HepG2 (cell line): ENCODE results near the gene LCE2D.

Experiments used
- CBX1 ChIP-seq: IDR thresholded peaks from one replicate; pipeline ENCODE4 v1.6.1; 2016; ENCODE audit warnings: antibody characterized with exemption, low read depth
- CBX2 ChIP-seq, 2 experiments: fragments of 200-600 bp in 1 of 2; sonication (generic); formaldehyde crosslinking in 1 of 2; IDR thresholded peaks; 2 replicates each; pipeline versions ENCODE4 v1.7.0 to v1.8.1; 2018 to 2022; ENCODE audit warnings: low read depth in 2 of 2, low read length in 1 of 2, mild to moderate bottlenecking in 1 of 2, missing genetic modification reagents in 1 of 2
- CEBPB ChIP-seq: IDR thresholded peaks from 2 replicates; pipeline ENCODE4 v1.6.1; 2011; ENCODE audit warnings: low read depth, low read length, improper control_type of control experiment, borderline replicate concordance
- TF ChIP-seq, protein P1 (sequence below): sonication (generic); formaldehyde crosslinking; IDR thresholded peaks from 2 replicates; pipeline ENCODE4 v1.5.0; 2020; ENCODE audit warnings: mild to moderate bottlenecking, missing genetic modification reagents, moderate library complexity

DNA sequence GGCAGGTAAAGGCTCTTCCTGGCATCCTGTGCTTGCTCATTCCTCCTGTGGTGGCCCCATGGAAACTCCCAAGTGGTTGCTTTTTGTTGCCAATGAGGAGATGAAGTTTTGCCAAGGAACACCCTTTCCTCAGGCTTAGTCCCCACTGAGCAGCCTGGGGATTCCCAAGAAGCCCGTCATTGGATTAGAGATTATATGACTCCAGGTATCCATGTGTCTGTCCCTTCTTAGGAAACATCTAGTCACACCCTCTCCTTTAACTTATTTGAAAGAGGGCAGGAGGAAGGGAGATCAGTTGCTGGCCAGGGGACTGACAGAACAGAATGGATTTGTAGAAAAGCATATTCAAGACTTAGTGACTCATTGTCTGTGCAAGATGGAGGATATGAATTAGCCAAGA lies 36.4 kb upstream of the LCE2D start:
- TF ChIP-seq, protein P1, sequence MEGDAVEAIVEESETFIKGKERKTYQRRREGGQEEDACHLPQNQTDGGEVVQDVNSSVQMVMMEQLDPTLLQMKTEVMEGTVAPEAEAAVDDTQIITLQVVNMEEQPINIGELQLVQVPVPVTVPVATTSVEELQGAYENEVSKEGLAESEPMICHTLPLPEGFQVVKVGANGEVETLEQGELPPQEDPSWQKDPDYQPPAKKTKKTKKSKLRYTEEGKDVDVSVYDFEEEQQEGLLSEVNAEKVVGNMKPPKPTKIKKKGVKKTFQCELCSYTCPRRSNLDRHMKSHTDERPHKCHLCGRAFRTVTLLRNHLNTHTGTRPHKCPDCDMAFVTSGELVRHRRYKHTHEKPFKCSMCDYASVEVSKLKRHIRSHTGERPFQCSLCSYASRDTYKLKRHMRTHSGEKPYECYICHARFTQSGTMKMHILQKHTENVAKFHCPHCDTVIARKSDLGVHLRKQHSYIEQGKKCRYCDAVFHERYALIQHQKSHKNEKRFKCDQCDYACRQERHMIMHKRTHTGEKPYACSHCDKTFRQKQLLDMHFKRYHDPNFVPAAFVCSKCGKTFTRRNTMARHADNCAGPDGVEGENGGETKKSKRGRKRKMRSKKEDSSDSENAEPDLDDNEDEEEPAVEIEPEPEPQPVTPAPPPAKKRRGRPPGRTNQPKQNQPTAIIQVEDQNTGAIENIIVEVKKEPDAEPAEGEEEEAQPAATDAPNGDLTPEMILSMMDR (CRISPR knock-in tag), result no peak
- no peak for TF ChIP-seq CBX1
- no peak for TF ChIP-seq CEBPB
- TF ChIP-seq CBX2 (IDR thresholded peaks at IDR 0.05; ENCODE audit: low read depth, low read length), result no peak
- no peak for TF ChIP-seq CBX2 (CRISPR knock-in tag; IDR thresholded peaks at IDR 0.05; ENCODE audit: low read depth)
